Brain microvascular endothelial cell (primary cell): ENCODE results near the gene SLC25A30.

Experiments
- DNase-seq: peaks from one replicate; pipeline ENCODE4 v3.0.0-alpha.2; 2020
- H3K27ac ChIP-seq: fragments of 250-450 bp; sonication (Bioruptor Pico); 2 replicates; pipeline ENCODE4 v1.5.1; 2020; ENCODE audit warnings: mild to moderate bottlenecking, moderate library complexity
- H3K27me3 ChIP-seq: fragments of 250-450 bp; sonication (Bioruptor Pico); replicated peaks from 2 replicates; pipeline ENCODE4 v1.5.1; 2020; ENCODE audit warnings: mild to moderate bottlenecking
- H3K36me3 ChIP-seq: fragments of 250-450 bp; sonication (Bioruptor Pico); replicated peaks from 2 replicates; pipeline ENCODE4 v1.5.1; 2020; ENCODE audit warnings: mild to moderate bottlenecking
- H3K4me3 ChIP-seq: 2 replicates; pipeline ENCODE4 v1.5.1; 2011; ENCODE audit warnings: low read depth, mild to moderate bottlenecking, control low read depth, low read length, moderate library complexity
- CTCF ChIP-seq: IDR thresholded peaks from 2 replicates; pipeline ENCODE4 v1.5.1; 2011; ENCODE audit warnings: low read depth, mild to moderate bottlenecking, moderate library complexity, low read length, control low read depth, inconsistent platforms; ENCODE audit errors: missing control alignments
- in situ Hi-C: cut with HindIII; loops from 2 replicates; pipeline ENCODE4 v1.10.0; 2017; ENCODE audit warnings: low sequenced_read_pairs, low pct_ligation_motif_present

The SLC25A30 gene

GRCh38 chr13:45417790-45418534 is at the start of gene SLC25A30:
Gene SLC25A30, minus strand, starts transcription at chr13:45418373. Its CDS starts 6,948 bp downstream, at chr13:45411425.
- H3K27ac ChIP-seq, result peak within 1 kb of the TSS; percentile 18
- H3K36me3 ChIP-seq, result no peaks in the 10 kb centered on the region
- peak; percentile 87 for DNase-seq
- in situ Hi-C loops, result no loop called here
- no peaks in the 10 kb centered on the region for H3K27me3 ChIP-seq
- peak within 1 kb of the TSS; percentile 74 for H3K4me3 ChIP-seq
- no peak for TF ChIP-seq CTCF

- Histone ChIP-seq H3K4me3 (peak overlapping the region; percentile 9), H3K27ac (no peak overlapping the region), H3K36me3 (no peaks in the 10 kb centered on the region), H3K27me3 (no peaks in the 10 kb centered on the region)
- DNase-seq, result no peak
- TF ChIP-seq CTCF, result no peak
- in situ Hi-C loops, result no loop called here
Observed at GRCh38 chr13:45466359-45466758, 48.2 kb upstream of the SLC25A30 start.

- TF ChIP-seq CTCF, result no peak
- H3K36me3 ChIP-seq, result no peaks in the 10 kb centered on the region
- peak; percentile 96 for DNase-seq
- H3K4me3 ChIP-seq, result peak within 1 kb of the TSS; percentile 97
- H3K27ac ChIP-seq, result peak within 1 kb of the TSS; percentile 87
- no peaks in the 10 kb centered on the region for H3K27me3 ChIP-seq
- in situ Hi-C loops, result no loop called here
Observed at GRCh38 chr13:45464687-45465453, 46.7 kb upstream of the SLC25A30 start, which contains the start of gene COG3. Gene COG3, plus strand, starts transcription at chr13:45464939. Its CDS starts 98 bp downstream, at chr13:45465037.

GRCh38 chr13:45464141-45464686 is 46.0 kb upstream of the SLC25A30 start:
- Histone ChIP-seq H3K27me3 (no peaks in the 10 kb centered on the region), H3K4me3 (peak overlapping the region; percentile 97), H3K27ac (peak overlapping the region; percentile 87), H3K36me3 (no peaks in the 10 kb centered on the region)
- in situ Hi-C loops, result no loop called here
- TF ChIP-seq CTCF, result peak; percentile 62
- DNase-seq, result no peak

- no peak overlapping the region for H3K4me3 ChIP-seq
- DNase-seq, result peak; percentile 22
- H3K27ac ChIP-seq, result no peak overlapping the region
- no peak for TF ChIP-seq CTCF
- no peaks in the 10 kb centered on the region for H3K27me3 ChIP-seq
- no peaks in the 10 kb centered on the region for H3K36me3 ChIP-seq
- in situ Hi-C loops, result no loop called here
Observed at GRCh38 chr13:45456196-45456972, 38.2 kb upstream of the SLC25A30 start.
